T-helper 2 cell treated with Interferon-gamma antibody and Interleukin-4, amounts not matched to agents 100 ng/mL and 5 ng/mL, for 36 hours (primary cell): ENCODE results near the gene OR4C11. TPM values are rescaled to one million over a fixed set of nuclear protein-coding genes. Genes with fewer than 3 reads are reported as not detected.

Experiments used
- intact Hi-C: fragments of 100-400 bp; cut with micrococcal nuclease; formaldehyde crosslinking; loops from one replicate; pipeline ENCODE4 v1.15.1; 2023
- total RNA-seq: library from RNA; stranded (reverse); gene quantifications from 2 replicates; pipeline ENCODE4 v1.2.3, GENCODE V29; 2022

OR4C11 gene, protein sequence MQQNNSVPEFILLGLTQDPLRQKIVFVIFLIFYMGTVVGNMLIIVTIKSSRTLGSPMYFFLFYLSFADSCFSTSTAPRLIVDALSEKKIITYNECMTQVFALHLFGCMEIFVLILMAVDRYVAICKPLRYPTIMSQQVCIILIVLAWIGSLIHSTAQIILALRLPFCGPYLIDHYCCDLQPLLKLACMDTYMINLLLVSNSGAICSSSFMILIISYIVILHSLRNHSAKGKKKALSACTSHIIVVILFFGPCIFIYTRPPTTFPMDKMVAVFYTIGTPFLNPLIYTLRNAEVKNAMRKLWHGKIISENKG
- total RNA-seq, result not detected in 2 replicates

DNA sequence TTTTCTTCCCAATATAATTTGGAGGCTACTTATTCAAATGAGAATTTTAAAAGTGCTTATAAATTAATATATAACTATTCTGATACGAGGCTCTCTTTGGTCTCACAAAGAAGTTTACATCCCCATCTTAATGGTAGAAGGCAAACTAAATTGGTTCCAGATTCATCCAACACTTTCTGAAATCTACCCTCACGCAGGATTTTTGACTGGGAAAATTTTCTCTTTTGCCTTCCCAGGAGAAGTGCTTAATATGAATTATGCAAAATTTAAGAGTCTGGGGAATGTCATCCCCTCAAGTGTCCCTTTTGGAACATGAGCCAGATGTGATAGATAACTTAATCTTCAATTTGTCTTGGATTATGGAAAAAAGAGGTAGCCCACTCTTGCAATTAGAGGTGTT lies at the start of gene OR4C11:
Gene OR4C11 (minus strand): TSS at position 101 of the 400 bp plus-strand sequence. CDS start 3,272 bp downstream, outside the sequence.
- intact Hi-C loops, result no loop called here

DNA sequence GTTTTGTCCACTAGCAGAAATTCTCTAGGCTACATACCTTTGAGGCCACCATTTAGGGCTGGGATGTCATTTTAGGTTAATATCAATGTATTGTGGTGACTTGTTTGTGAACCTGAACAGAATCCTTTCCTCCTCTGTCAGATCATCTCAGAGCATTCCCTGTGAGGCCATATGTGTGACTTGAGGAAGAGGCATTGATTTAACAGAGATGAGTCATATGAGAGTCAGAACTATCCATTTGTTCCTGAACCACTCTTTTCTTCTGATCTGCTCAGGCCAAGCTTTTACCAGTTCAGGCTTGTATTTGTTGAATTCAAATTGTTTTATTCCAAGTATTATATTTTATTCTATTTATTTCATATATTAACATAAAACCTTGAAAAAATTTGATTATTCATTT lies 47.7 kb upstream of the OR4C11 start:
- intact Hi-C loops, result no loop called here

GRCh38 chr11:55652560-55652959 lies 45.1 kb upstream of the OR4C11 start:
- intact Hi-C loops, result no loop called here

GRCh38 chr11:55648027-55648426 lies 40.6 kb upstream of the OR4C11 start, which contains the start of gene OR4S2:
OR4S2 (plus strand) TSS chr11:55648327; CDS start chr11:55650904, 2,577 bp downstream.
- intact Hi-C loops, result no loop called here

DNA sequence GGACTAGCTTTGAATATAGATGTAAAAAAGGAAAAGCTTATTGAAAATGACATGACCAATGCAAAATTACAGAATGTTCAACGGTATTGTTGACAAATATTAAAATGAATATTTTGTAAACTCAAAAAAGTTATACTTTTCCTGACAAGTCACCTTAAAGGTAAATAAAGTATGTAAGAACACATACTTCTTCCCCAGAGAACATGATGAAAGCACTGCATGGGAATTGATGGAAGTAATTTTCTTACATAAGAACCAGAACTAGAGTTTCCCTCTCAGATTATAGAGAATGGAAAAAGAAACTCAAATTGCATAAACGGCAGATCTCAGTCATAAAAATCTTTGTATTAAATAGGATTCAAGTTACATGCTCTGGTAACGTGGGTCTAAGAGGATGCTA lies 27.4 kb upstream of the OR4C11 start, which contains the start of gene OR4P4:
Gene OR4P4 (plus strand): TSS at position 301 of the 400 bp plus-strand sequence.
- intact Hi-C loops, result no loop called here

GRCh38 chr11:55624531-55624930 lies 17.1 kb upstream of the OR4C11 start:
- intact Hi-C loops, result no loop called here

DNA sequence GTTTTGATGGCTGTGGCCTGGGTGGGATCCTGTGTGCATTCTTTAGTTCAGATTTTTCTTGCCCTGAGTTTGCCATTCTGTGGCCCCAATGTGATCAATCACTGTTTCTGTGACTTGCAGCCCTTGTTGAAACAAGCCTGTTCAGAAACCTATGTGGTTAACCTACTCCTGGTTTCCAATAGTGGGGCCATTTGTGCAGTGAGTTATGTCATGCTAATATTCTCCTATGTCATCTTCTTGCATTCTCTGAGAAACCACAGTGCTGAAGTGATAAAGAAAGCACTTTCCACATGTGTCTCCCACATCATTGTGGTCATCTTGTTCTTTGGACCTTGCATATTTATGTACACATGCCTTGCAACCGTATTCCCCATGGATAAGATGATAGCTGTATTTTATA lies 34.9 kb downstream of the OR4C11 start:
- intact Hi-C loops, result no loop called here

DNA sequence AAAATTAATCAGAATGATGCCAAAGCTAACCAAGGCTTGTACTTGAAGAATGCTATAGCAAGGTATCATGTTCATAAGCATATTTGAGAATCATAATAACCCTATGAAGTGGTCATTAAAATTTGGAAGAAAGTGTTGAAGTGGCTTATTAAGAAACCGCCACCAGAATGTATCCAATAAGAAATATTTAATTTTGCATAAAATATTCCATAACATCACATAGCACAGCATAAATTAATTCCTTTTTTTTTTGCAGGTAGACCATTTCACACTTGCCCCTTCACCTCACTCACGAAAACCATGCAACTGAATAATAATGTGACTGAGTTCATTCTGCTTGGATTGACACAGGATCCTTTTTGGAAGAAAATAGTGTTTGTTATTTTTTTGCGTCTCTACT lies 35.6 kb downstream of the OR4C11 start, which contains the start of gene OR4C16:
Gene OR4C16 (plus strand): TSS at position 301 of the 400 bp plus-strand sequence. CDS start 0 bp downstream, at position 301.
- intact Hi-C loops, result no loop called here

DNA sequence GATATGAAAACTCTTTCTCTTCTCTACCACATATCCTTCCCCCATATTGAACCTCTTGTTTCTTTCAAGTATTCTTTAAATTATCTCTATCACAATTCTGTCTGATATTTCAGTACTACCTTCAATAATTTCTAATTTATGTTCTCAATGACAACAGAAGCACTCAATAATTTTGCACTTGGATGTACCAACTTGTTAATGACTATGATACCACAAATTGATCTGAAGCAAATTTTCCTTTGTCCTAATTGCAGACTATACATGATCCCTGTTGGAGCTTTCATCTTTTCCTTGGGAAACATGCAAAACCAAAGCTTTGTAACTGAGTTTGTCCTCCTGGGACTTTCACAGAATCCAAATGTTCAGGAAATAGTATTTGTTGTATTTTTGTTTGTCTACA lies 53.3 kb downstream of the OR4C11 start, which contains the start of gene OR4C15:
Gene OR4C15 (plus strand): TSS at position 301 of the 400 bp plus-strand sequence. CDS start 0 bp downstream, at position 301.
- intact Hi-C loops, result no loop called here

Other genes with a start within 250 kb of the OR4C11 start
- not detected in 2 replicates for gene OR4A15, start 239.7 kb downstream of the OR4C11 start, total RNA-seq
- not detected in 2 replicates for gene OR4C15, start 53.2 kb downstream of the OR4C11 start, total RNA-seq
- not detected in 2 replicates for gene OR4C16, start 35.5 kb downstream of the OR4C11 start, total RNA-seq
- not detected in 2 replicates for gene OR4P4, start 27.5 kb upstream of the OR4C11 start, total RNA-seq
- gene OR4S2, start 40.7 kb upstream of the OR4C11 start, total RNA-seq, result not detected in 2 replicates
- gene OR4C6, start 54.6 kb upstream of the OR4C11 start, total RNA-seq, result not detected in 2 replicates
- gene OR5D13, start 165.8 kb upstream of the OR4C11 start, total RNA-seq, result not detected in 2 replicates
- not detected in 2 replicates for gene OR5D14, start 187.9 kb upstream of the OR4C11 start, total RNA-seq
- not detected in 2 replicates for gene OR5L1, start 203.7 kb upstream of the OR4C11 start, total RNA-seq
- not detected in 2 replicates for gene OR5D18, start 212.0 kb upstream of the OR4C11 start, total RNA-seq
- not detected in 2 replicates for gene OR5L2, start 219.6 kb upstream of the OR4C11 start, total RNA-seq
- gene OR5D16, start 231.1 kb upstream of the OR4C11 start, total RNA-seq, result not detected in 2 replicates